CD8-positive, alpha-beta memory T cell (primary cell): Measurements from ENCODE around the gene ACER2. TPM values are rescaled to one million over a fixed set of nuclear protein-coding genes. Genes with fewer than 3 reads are reported as not detected.
"Not testable (repeated sequence)": the region's sequence is repeated elsewhere in the genome, so short reads cannot be mapped to it uniquely, and the experiment has no call there.

Experiments
- CTCF ChIA-PET: fragments of 350-600 bp; sonication (Branson Sonifier 250); formaldehyde crosslinking; loops from one replicate; lab custom pipeline; 2021; ENCODE audit warnings: antibody characterized with exemption; lab: Charles Lee
- POLR2A ChIA-PET: fragments of 350-600 bp; sonication (Branson Sonifier 250); formaldehyde crosslinking; loops from one replicate; lab custom pipeline; 2021; ENCODE audit warnings: antibody characterized with exemption; lab: Charles Lee
- DNase-seq, 5 donors: peaks; one replicate each; pipeline versions ENCODE4 v3.0.0 to v3.0.0-alpha.2; 2020 to 2022; ENCODE audit warnings: mixed read lengths in 1 of 5
- H3K27ac ChIP-seq: one replicate; pipeline ENCODE4 v1.7.0; 2013; ENCODE audit warnings: low read depth, mild to moderate bottlenecking, low read length, moderate library complexity
- H3K27me3 ChIP-seq: 2 replicates; pipeline ENCODE4 v1.7.0; 2013; ENCODE audit warnings: low read length, mild to moderate bottlenecking; ENCODE audit not compliant: insufficient read depth, poor library complexity, severe bottlenecking
- H3K36me3 ChIP-seq: 2 replicates; pipeline ENCODE4 v1.7.0; 2013; ENCODE audit warnings: mild to moderate bottlenecking, low read length, moderate library complexity; ENCODE audit not compliant: insufficient read depth
- H3K4me1 ChIP-seq: 2 replicates; pipeline ENCODE4 v1.7.0; 2013; ENCODE audit warnings: mild to moderate bottlenecking, low read length, moderate library complexity; ENCODE audit not compliant: insufficient read depth
- H3K4me3 ChIP-seq: 2 replicates; pipeline ENCODE4 v1.7.0; 2013; ENCODE audit warnings: mild to moderate bottlenecking, low read length
- H3K9me3 ChIP-seq: 2 replicates; pipeline ENCODE4 v1.7.0; 2013; ENCODE audit warnings: mild to moderate bottlenecking, low read length
- H3K27ac Mint-ChIP-seq, 8 donors: one replicate each; pipeline ENCODE4 v1.8.0; 2020 to 2021; ENCODE audit warnings: mixed read lengths in 8 of 8, mild to moderate bottlenecking in 6 of 8, inconsistent platforms in 3 of 8, moderate library complexity in 3 of 8
- H3K27me3 Mint-ChIP-seq, 2 donors: one replicate each; pipeline ENCODE4 v1.8.0; 2020 to 2021; ENCODE audit warnings: mixed read lengths in 2 of 2, mild to moderate bottlenecking in 1 of 2, moderate library complexity in 1 of 2
- H3K36me3 Mint-ChIP-seq, 3 donors: one replicate each; pipeline ENCODE4 v1.8.0; 2020 to 2021; ENCODE audit warnings: mixed read lengths in 3 of 3, inconsistent platforms in 1 of 3, mild to moderate bottlenecking in 1 of 3
- H3K4me1 Mint-ChIP-seq, 3 donors: one replicate each; pipeline ENCODE4 v1.8.0; 2020 to 2021; ENCODE audit warnings: mixed read lengths in 3 of 3, inconsistent platforms in 1 of 3, mild to moderate bottlenecking in 1 of 3
- H3K4me3 Mint-ChIP-seq, 7 donors: one replicate each; pipeline ENCODE4 v1.8.0; 2020 to 2021; ENCODE audit warnings: mixed read lengths in 7 of 7, mild to moderate bottlenecking in 6 of 7, moderate library complexity in 4 of 7, inconsistent platforms in 2 of 7
- H3K9me3 Mint-ChIP-seq, 5 donors: one replicate each; pipeline ENCODE4 v1.8.0; 2020 to 2022; ENCODE audit warnings: mixed read lengths in 5 of 5, mild to moderate bottlenecking in 3 of 5, moderate library complexity in 2 of 5, inconsistent platforms in 1 of 5
- polyA plus RNA-seq: library from polyadenylated mRNA; unstranded; fragments of 300-500 nt; fragmentation: Illumina TruSeq; gene quantifications from one replicate; pipeline ENCODE4 v1.2.3, GENCODE V29; 2021
- total RNA-seq, 2 experiments: library from RNA; stranded (reverse); gene quantifications; one replicate each; pipeline ENCODE4 v1.2.3, GENCODE V29; 2021

The ACER2 gene
- total and polyA plus RNA-seq, 3 experiments from 2014 or later: 0.38 to 3.0 (median 2.7) TPM

GRCh38 chr9:19378647-19379046 lies 30.2 kb upstream of the ACER2 start:
- ChIA-PET POLR2A (no interaction called here), CTCF (interaction anchor here (1.8 kb wide), 1 partner anchor 86 kb away, joined by 10 read pairs; no protein-coding TSS in a partner anchor)
- peak overlapping the region; percentile 89 for H3K27ac ChIP-seq

DNA sequence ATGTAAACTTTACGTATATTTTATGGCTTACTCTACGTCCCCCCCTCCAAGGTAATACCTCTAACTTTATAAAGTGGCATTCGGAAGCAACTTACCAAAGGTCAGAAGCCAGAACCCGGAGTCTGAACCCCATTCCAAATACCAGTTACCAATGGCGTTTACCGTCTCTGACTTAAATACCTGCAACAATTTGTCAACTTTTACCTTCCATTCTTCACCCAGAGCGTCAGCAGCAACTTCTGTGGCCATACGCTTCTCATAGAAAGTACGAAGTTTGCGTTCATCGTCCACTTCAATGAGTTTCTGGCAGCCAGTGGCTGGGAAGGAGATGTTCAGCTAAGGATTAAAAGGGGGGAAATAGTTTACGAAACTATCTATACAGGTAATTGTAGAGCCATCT lies 29.5 kb upstream of the ACER2 start:
- H3K9me3 ChIP-seq: no peaks in the 10 kb centered on the region
- peaks cover 46 to 56% (median 49%) of the 10 kb centered on the region in 3 donors for H3K4me1 Mint-ChIP-seq
- H3K36me3 Mint-ChIP-seq: peaks cover 6 to 56% (median 28%) of the 10 kb centered on the region in 3 donors
- H3K9me3 Mint-ChIP-seq: peaks cover 0 to 3% (median 0%) of the 10 kb centered on the region in 5 donors
- no peaks in the 10 kb centered on the region for H3K27me3 ChIP-seq
- DNase-seq: no peak
- H3K4me3 ChIP-seq: peak overlapping the region; percentile 97
- H3K4me1 ChIP-seq: peaks cover 30% of the 10 kb centered on the region
- POLR2A ChIA-PET: interaction anchor here (1.0 to 1.6 kb wide), 4 partner anchors 14 to 251 kb away, joined by 3 to 9 read pairs (median 6); partner anchors contain the start of gene DENND4C
- peak overlapping the region; percentile 89 for H3K27ac ChIP-seq
- H3K36me3 ChIP-seq: peaks cover 40% of the 10 kb centered on the region
- peak overlapping the region; percentile 94 to 100 (median 98) for H3K4me3 Mint-ChIP-seq
- CTCF ChIA-PET: interaction anchor here (0.8 to 1.8 kb wide), 3 partner anchors 10 to 85 kb away, joined by 3 to 10 read pairs (median 3); no protein-coding TSS in a partner anchor
- peak overlapping the region; percentile 90 to 100 (median 99) for H3K27ac Mint-ChIP-seq
- H3K27me3 Mint-ChIP-seq: peaks cover 0 to 1% of the 10 kb centered on the region in 2 donors

More at GRCh38 chr9:19378647-19379046, 30.2 kb upstream of the ACER2 start:
- Mint-ChIP-seq H3K9me3 (peaks cover 0 to 3% (median 0%) of the 10 kb centered on the region in 5 donors), H3K27ac (peak overlapping the region; percentile 90 to 100 (median 99)), H3K4me1 (peaks cover 46 to 59% (median 49%) of the 10 kb centered on the region in 3 donors), H3K27me3 (peaks cover 0 to 1% of the 10 kb centered on the region in 2 donors), H3K36me3 (peaks cover 6 to 63% (median 33%) of the 10 kb centered on the region in 3 donors), H3K4me3 (peak overlapping the region; percentile 94 to 100 (median 98))
- Histone ChIP-seq H3K9me3 (no peaks in the 10 kb centered on the region), H3K27me3 (no peaks in the 10 kb centered on the region), H3K36me3 (peaks cover 40% of the 10 kb centered on the region), H3K4me3 (peak overlapping the region; percentile 97), H3K4me1 (peaks cover 30% of the 10 kb centered on the region)
- no peak for DNase-seq

DNA sequence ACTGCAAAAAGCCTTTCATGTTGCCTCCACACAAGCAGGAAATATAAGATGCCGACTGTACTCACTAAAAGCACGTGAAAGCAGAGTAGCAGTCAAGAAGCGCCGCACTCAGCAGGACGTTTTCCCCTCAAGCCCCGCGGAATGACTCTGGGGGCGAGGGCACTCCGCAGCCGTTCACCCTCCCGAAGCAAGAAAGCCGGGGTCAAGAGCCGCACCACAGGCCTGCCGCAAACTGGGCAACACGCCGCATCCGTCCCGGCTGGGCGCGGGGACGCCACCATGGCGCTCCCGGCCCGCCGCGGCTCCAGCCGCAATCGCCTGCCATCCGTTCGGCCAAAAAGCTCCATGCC lies 29.1 kb upstream of the ACER2 start:
- Mint-ChIP-seq H3K4me3 (peak overlapping the region; percentile 94 to 100 (median 98)), H3K9me3 (peaks cover 0 to 3% (median 0%) of the 10 kb centered on the region in 5 donors), H3K4me1 (peaks cover 46 to 56% (median 49%) of the 10 kb centered on the region in 3 donors), H3K27ac (peak overlapping the region; percentile 90 to 100 (median 99)), H3K36me3 (peaks cover 6 to 53% (median 25%) of the 10 kb centered on the region in 3 donors), H3K27me3 (peaks cover 0 to 1% of the 10 kb centered on the region in 2 donors)
- ChIA-PET CTCF (interaction anchor here (0.6 to 1.8 kb wide), 4 partner anchors 10 to 85 kb away, joined by 3 to 10 read pairs (median 3); no protein-coding TSS in a partner anchor), POLR2A (interaction anchor here (0.6 to 1.6 kb wide), 9 partner anchors 14 to 1680 kb away, joined by 3 to 9 read pairs (median 5); partner anchors contain the start of genes ACER2, DENND4C and RRAGA)
- Histone ChIP-seq H3K36me3 (peaks cover 40% of the 10 kb centered on the region), H3K27me3 (no peaks in the 10 kb centered on the region), H3K9me3 (no peaks in the 10 kb centered on the region), H3K27ac (peak overlapping the region; percentile 89), H3K4me3 (peak overlapping the region; percentile 97), H3K4me1 (peaks cover 30% of the 10 kb centered on the region)
- DNase-seq: peak in 2 of 5 donors; percentile 31 to 40

- H3K27ac ChIP-seq: peak overlapping the region; percentile 89
- Mint-ChIP-seq H3K27ac (peak overlapping the region; percentile 90 to 100 (median 99)), H3K4me1 (peaks cover 46 to 56% (median 49%) of the 10 kb centered on the region in 3 donors), H3K9me3 (peaks cover 0 to 3% (median 0%) of the 10 kb centered on the region in 5 donors), H3K27me3 (peaks cover 0 to 1% of the 10 kb centered on the region in 2 donors), H3K4me3 (peak overlapping the region; percentile 94 to 100 (median 98)), H3K36me3 (peaks cover 6 to 44% (median 24%) of the 10 kb centered on the region in 3 donors)
- peak overlapping the region; percentile 97 for H3K4me3 ChIP-seq
- no peaks in the 10 kb centered on the region for H3K27me3 ChIP-seq
- H3K9me3 ChIP-seq: no peaks in the 10 kb centered on the region
- peaks cover 33% of the 10 kb centered on the region for H3K36me3 ChIP-seq
- no peak for DNase-seq
- POLR2A ChIA-PET: interaction anchor here (1.3 to 1.5 kb wide), 2 partner anchors 28 to 253 kb away, joined by 5 to 9 read pairs; partner anchors contain the start of gene ACER2
- CTCF ChIA-PET: no interaction called here
- peaks cover 30% of the 10 kb centered on the region for H3K4me1 ChIP-seq
These were observed 28.1 kb upstream of the ACER2 start for GRCh38 chr9:19380826-19381075.

- no peak for DNase-seq
- Histone ChIP-seq H3K27ac (no peak overlapping the region), H3K36me3 (peaks cover 25% of the 10 kb centered on the region), H3K4me3 (no peak overlapping the region), H3K27me3 (no peaks in the 10 kb centered on the region), H3K9me3 (no peaks in the 10 kb centered on the region), H3K4me1 (peaks cover 30% of the 10 kb centered on the region)
- H3K36me3 Mint-ChIP-seq: peaks cover 6 to 35% (median 16%) of the 10 kb centered on the region in 3 donors
- peaks cover 40 to 48% (median 46%) of the 10 kb centered on the region in 3 donors for H3K4me1 Mint-ChIP-seq
- ChIA-PET POLR2A (no interaction called here), CTCF (interaction anchor here (0.9 kb wide), 1 partner anchor 84 kb away, joined by 3 read pairs; no protein-coding TSS in a partner anchor)
- H3K27me3 Mint-ChIP-seq: peaks cover 0 to 5% of the 10 kb centered on the region in 2 donors
- H3K9me3 Mint-ChIP-seq: peaks cover 0 to 3% (median 0%) of the 10 kb centered on the region in 5 donors
- peak overlapping the region in 1 of 8 donors; percentile 5 for H3K27ac Mint-ChIP-seq
- peak overlapping the region in 1 of 7 donors; percentile 10 for H3K4me3 Mint-ChIP-seq
These were observed 27.2 kb upstream of the ACER2 start for GRCh38 chr9:19381656-19382055.

DNA sequence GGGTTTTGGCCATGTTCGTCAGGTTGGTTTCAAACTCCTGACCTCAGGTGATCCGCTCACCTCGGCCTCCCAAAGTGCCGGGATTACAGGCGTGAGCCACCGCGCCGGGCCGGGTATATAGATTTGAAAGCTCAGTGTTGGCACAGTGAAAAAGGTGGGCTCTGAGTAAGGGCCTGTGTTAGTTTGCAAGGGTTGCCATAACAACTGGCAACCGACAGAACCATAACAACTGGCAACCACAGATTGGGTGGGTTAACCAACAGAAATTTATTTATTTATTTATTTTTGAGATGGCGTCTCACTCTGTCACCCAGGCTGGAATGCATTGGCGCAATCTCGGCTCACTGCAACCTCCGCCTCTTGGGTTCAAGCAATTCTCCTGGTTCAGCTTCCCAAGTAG lies 23.6 kb upstream of the ACER2 start:
- CTCF ChIA-PET: interaction anchor here (1.2 to 1.3 kb wide), 2 partner anchors 79 to 80 kb away, joined by 3 read pairs; no protein-coding TSS in a partner anchor
- H3K4me1 ChIP-seq, H3K36me3 Mint-ChIP-seq, H3K9me3 Mint-ChIP-seq, H3K4me3 Mint-ChIP-seq, H3K27me3 ChIP-seq, H3K9me3 ChIP-seq, H3K4me3 ChIP-seq, DNase-seq, POLR2A ChIA-PET, H3K27ac ChIP-seq, H3K27ac Mint-ChIP-seq, H3K36me3 ChIP-seq: not testable (repeated sequence)
- Mint-ChIP-seq H3K27me3 (peaks cover 17 to 23% of the 10 kb centered on the region in 2 donors), H3K4me1 (peaks cover 12 to 16% (median 12%) of the 10 kb centered on the region in 3 donors)

GRCh38 chr9:19385786-19386501 lies 22.9 kb upstream of the ACER2 start:
- Histone ChIP-seq H3K27ac (no peak overlapping the region), H3K4me1 (peaks cover 2% of the 10 kb centered on the region), H3K27me3 (no peaks in the 10 kb centered on the region), H3K36me3 (no peaks in the 10 kb centered on the region), H3K4me3 (no peak overlapping the region), H3K9me3 (no peaks in the 10 kb centered on the region)
- peaks cover 5 to 8% (median 7%) of the 10 kb centered on the region in 3 donors for H3K4me1 Mint-ChIP-seq
- no peaks in the 10 kb centered on the region for H3K9me3 Mint-ChIP-seq
- H3K27me3 Mint-ChIP-seq: peaks cover 17 to 27% of the 10 kb centered on the region in 2 donors
- POLR2A ChIA-PET: no interaction called here
- no peak overlapping the region for H3K4me3 Mint-ChIP-seq
- no peak overlapping the region for H3K27ac Mint-ChIP-seq
- CTCF ChIA-PET: no interaction called here
- DNase-seq: no peak
- peaks cover 0 to 3% (median 0%) of the 10 kb centered on the region in 3 donors for H3K36me3 Mint-ChIP-seq
